CD4-positive, alpha-beta T cell (primary cell): ENCODE data around the gene ZBTB7C. TPM values are rescaled to one million over a fixed set of nuclear protein-coding genes. Genes with fewer than 3 reads are reported as not detected.

ENCODE experiments used
- ATAC-seq: fragments of 200-7000 bp; cut with Tn5 transposase; one replicate; pipeline ENCODE4 v1.10.0; 2022; ENCODE audit warnings: mild to moderate bottlenecking; ENCODE audit not compliant: poor library complexity
- CTCF ChIA-PET: fragments of 350-600 bp; sonication (Branson Sonifier 250); formaldehyde crosslinking; loops from one replicate; lab custom pipeline; 2021; ENCODE audit warnings: antibody characterized with exemption, inconsistent platforms; lab: Charles Lee
- POLR2A ChIA-PET: fragments of 350-600 bp; sonication (Branson Sonifier 250); formaldehyde crosslinking; loops from one replicate; lab custom pipeline; 2021; ENCODE audit warnings: antibody characterized with exemption, inconsistent platforms; lab: Charles Lee
- DNase-seq, 14 experiments: peaks; one replicate each; pipeline ENCODE4 v3.0.0-alpha.2; 2013 to 2020; ENCODE audit warnings: mixed read lengths in 2 of 14
- H3K27ac ChIP-seq, 2 donors: one replicate each; pipeline versions ENCODE4 v1.5.1 to v1.7.0; 2013; ENCODE audit warnings: low read length in 2 of 2, low read depth in 1 of 2, mild to moderate bottlenecking in 1 of 2
- H3K27me3 ChIP-seq, 2 experiments: 1 replicate in 1 of 2; 2 replicates in 1 of 2; pipeline versions ENCODE4 v1.6.1 to v1.7.0; 2013; ENCODE audit warnings: low read length in 2 of 2, control low read depth in 1 of 2, mild to moderate bottlenecking in 1 of 2, moderate library complexity in 1 of 2; ENCODE audit not compliant: insufficient read depth in 2 of 2, control insufficient read depth in 1 of 2
- H3K36me3 ChIP-seq: one replicate; pipeline ENCODE4 v1.6.1; 2013; ENCODE audit warnings: low read length, control low read depth; ENCODE audit not compliant: insufficient read depth
- H3K4me1 ChIP-seq: one replicate; pipeline ENCODE4 v1.6.1; 2013; ENCODE audit warnings: low read length, control low read depth; ENCODE audit not compliant: insufficient read depth
- H3K4me3 ChIP-seq: one replicate; pipeline ENCODE4 v1.5.1; 2013; ENCODE audit warnings: mild to moderate bottlenecking, low read length, moderate library complexity
- H3K9me3 ChIP-seq, 2 experiments: 1 replicate in 1 of 2; 2 replicates in 1 of 2; pipeline versions ENCODE4 v1.6.1 to v1.7.0; 2013; ENCODE audit warnings: low read length in 2 of 2, mild to moderate bottlenecking in 2 of 2, control low read depth in 1 of 2, moderate library complexity in 1 of 2; ENCODE audit not compliant: control insufficient read depth in 1 of 2, insufficient read depth in 1 of 2
- H3K27ac Mint-ChIP-seq: one replicate; pipeline ENCODE4 v1.8.0; 2020; ENCODE audit warnings: mixed read lengths
- H3K27me3 Mint-ChIP-seq: one replicate; pipeline ENCODE4 v1.8.0; 2021; ENCODE audit warnings: mixed read lengths
- H3K36me3 Mint-ChIP-seq: one replicate; pipeline ENCODE4 v1.8.0; 2021; ENCODE audit warnings: low read depth, mixed read lengths
- H3K4me1 Mint-ChIP-seq: one replicate; pipeline ENCODE4 v1.8.0; 2021; ENCODE audit warnings: low read depth, mixed read lengths
- H3K4me3 Mint-ChIP-seq: one replicate; pipeline ENCODE4 v1.8.0; 2020; ENCODE audit warnings: mild to moderate bottlenecking, mixed read lengths
- H3K9me3 Mint-ChIP-seq: one replicate; pipeline ENCODE4 v1.8.0; 2020; ENCODE audit warnings: mixed read lengths
- CTCF ChIP-seq: fragments of 200-600 bp; IDR thresholded peaks from one replicate; pipeline ENCODE4 v1.8.0; 2022; ENCODE audit warnings: antibody characterized with exemption, mild to moderate bottlenecking
- intact Hi-C, 2 experiments: fragments of 100-400 bp; cut with DNase I in 1 of 2; cut with micrococcal nuclease in 1 of 2; formaldehyde crosslinking; loops; one replicate each; pipeline versions ENCODE4 v1.15.1 to v1.9.0; 2023 to 2025; cut with DNase I, micrococcal nuclease
- total RNA-seq, 174 experiments: library from RNA in 2 of 174; stranded (reverse) in 2 of 174; gene quantifications; one replicate each; pipeline ENCODE4 v1.2.3 and lab custom pipeline; 2021 to 2026

Gene ZBTB7C
- total RNA-seq, 2 experiments from 2014 or later, result not detected

DNA sequence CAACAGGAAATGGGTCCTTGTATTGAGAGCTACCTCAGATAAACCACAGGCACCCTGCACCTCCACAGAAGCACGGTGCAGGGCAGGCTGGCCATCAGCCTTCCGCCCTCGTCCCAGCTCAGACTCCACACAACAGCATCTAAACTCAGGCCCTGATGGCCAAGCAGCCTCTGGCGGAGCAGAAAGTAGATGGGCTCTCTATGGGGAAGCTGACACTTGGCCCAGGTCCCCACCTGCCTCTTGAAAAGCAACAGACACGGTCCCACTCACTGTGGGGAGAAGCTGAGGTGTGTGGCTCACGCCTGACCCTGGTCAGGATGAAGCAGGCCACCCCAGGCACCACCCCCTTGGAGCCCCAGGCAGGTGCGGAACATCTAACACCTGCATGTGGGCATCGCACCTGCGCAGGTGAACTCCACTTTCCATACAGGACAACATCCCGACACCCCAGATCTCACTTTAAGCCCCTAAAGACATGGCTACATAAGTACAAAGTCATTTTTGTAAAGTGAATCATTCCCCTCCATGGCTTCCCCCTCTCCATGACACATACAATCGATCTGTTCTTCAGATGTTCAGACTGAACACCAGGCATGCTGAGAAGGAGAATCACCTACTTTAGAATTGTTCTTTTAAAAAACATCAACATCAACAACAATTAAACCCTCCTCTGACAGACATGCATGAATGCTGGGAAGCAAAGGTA is 208.4 kb downstream of the ZBTB7C start:
- H3K9me3 Mint-ChIP-seq, result no peaks in the 10 kb centered on the region
- Histone ChIP-seq H3K27ac (no peak overlapping the region), H3K27me3 (peaks cover 0 to 18% of the 10 kb centered on the region in 2 experiments), H3K36me3 (no peaks in the 10 kb centered on the region), H3K4me3 (no peak overlapping the region), H3K4me1 (no peaks in the 10 kb centered on the region), H3K9me3 (peaks cover 0 to 4% of the 10 kb centered on the region in 2 experiments)
- peaks cover 65% of the 10 kb centered on the region for H3K27me3 Mint-ChIP-seq
- no peaks in the 10 kb centered on the region for H3K36me3 Mint-ChIP-seq
- H3K27ac Mint-ChIP-seq, result no peak overlapping the region
- CTCF ChIA-PET, result no interaction called here
- ATAC-seq (no peak), DNase-seq (no peak)
- H3K4me1 Mint-ChIP-seq, result no peaks in the 10 kb centered on the region
- H3K4me3 Mint-ChIP-seq, result no peak overlapping the region
- no peak for TF ChIP-seq CTCF
- intact Hi-C loops, result no loop called here
- POLR2A ChIA-PET, result no interaction called here

DNA sequence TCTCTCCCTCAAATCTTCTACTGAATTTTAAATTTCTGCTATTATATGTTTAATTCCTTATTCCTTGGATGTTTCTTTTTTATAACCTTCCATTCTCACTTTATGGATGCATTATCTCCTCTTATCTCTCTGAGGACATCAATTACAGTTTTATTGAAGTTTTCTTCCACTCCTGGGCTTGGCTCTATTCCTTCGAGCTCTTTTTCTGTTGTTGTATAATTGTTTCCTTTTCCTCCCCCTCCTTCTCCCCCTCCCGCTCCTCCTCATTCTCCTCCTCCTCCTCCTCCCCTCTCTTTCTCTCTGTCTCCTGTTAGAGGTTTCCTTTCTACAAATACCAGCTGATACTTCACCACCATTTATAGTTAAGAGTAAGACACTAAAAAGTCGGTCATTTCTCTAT is 209.8 kb downstream of the ZBTB7C start:
- Histone ChIP-seq H3K9me3 (peaks cover 0 to 8% of the 10 kb centered on the region in 2 experiments), H3K27me3 (peaks cover 0 to 18% of the 10 kb centered on the region in 2 experiments), H3K27ac (no peak overlapping the region), H3K4me1 (no peaks in the 10 kb centered on the region), H3K36me3 (no peaks in the 10 kb centered on the region), H3K4me3 (no peak overlapping the region)
- Mint-ChIP-seq H3K27ac (no peak overlapping the region), H3K9me3 (no peaks in the 10 kb centered on the region), H3K4me1 (no peaks in the 10 kb centered on the region), H3K36me3 (no peaks in the 10 kb centered on the region), H3K27me3 (peaks cover 58% of the 10 kb centered on the region), H3K4me3 (no peak overlapping the region)
- CTCF ChIA-PET, result no interaction called here
- ATAC-seq (no peak), DNase-seq (no peak)
- intact Hi-C loops, result no loop called here
- POLR2A ChIA-PET, result no interaction called here
- TF ChIP-seq CTCF, result no peak

DNA sequence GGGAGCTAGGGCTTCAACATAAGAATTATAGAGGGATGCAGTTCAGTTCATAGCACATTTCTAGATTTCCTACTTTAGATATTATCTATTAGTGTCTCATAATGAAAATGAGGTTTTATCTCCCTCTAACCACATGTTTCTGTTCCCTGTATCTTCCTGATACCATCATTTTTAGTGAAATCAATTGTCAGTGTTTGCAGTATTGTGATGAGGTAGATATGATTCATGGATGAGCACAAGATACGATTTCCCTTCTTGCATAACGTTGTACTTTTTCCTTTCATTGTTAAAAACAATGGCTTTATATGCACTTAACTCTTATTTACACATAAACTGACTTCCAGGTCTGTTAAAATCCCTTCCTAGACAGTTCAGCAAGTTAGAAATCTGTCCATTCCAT is 211.4 kb downstream of the ZBTB7C start:
- ChIA-PET POLR2A (no interaction called here), CTCF (interaction anchor here (0.6 kb wide), 1 partner anchor 10 kb away, joined by 3 read pairs; no protein-coding TSS in a partner anchor)
- Mint-ChIP-seq H3K36me3 (no peaks in the 10 kb centered on the region), H3K4me1 (no peaks in the 10 kb centered on the region), H3K27me3 (peaks cover 48% of the 10 kb centered on the region), H3K9me3 (no peaks in the 10 kb centered on the region), H3K4me3 (no peak overlapping the region), H3K27ac (no peak overlapping the region)
- intact Hi-C loops, result no loop called here
- Histone ChIP-seq H3K4me3 (no peak overlapping the region), H3K9me3 (peaks cover 0 to 8% of the 10 kb centered on the region in 2 experiments), H3K27me3 (peaks cover 0 to 18% of the 10 kb centered on the region in 2 experiments), H3K36me3 (no peaks in the 10 kb centered on the region), H3K27ac (no peak overlapping the region), H3K4me1 (no peaks in the 10 kb centered on the region)
- TF ChIP-seq CTCF, result no peak
- no peak for ATAC-seq
- no peak for DNase-seq
